ENCODE measurements around the gene C19orf25.

Gene C19orf25

DNA sequence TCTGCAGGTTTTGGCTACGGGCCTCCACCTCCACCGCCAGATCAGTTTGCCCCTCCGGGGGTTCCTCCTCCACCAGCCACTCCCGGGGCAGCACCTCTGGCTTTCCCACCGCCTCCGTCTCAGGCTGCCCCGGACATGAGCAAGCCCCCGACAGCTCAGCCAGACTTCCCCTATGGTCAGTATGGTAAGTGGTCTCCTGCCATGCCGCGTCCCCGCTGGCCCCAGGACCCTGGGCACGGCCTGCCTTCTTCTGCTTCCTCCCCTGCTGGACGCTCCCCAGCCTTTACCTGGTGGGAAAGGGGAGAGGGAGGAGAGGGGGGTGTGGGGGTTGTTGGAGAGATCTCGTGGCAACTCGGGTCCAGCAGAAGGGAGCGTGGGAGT, 46.5 kb downstream of the C19orf25 start:
- DNase-seq (ENCODE audit: low read depth): no peak

DNA sequence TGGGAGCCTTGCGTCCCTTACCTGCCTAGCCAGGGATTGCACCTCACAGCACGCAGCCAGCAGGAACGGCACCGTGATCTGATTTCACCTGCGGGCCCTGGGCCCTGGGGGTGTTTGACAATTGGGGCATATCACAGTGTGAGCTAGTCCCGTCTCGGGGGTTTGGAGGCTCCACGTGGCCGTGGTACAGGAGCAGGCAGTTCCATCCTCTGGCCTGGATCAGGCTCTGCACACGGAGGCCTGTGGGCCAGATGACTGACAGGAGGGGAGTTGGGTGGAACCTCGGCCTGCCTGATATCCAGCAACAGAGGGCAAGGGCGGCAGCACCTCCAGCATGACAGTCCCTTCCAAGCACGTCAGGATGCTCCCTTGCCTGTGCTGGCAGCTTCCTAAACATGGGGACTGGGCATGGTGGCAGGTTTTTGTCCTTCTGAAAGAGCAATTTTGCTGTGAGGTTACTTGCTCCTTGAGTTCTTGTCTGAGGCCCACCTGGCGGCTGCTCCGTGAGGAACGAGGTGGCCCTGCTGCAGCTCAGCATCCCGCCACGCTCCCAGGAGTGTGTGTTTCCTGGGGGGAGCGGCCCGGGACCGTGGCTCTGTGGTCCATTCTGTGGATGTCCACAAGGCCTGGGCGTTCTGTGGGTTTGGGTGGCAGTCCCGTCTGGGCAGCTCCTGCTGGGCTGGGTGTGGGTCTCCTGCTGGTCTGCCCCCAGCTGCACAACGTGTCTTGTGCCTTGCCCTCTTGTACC, 47.1 kb downstream of the C19orf25 start:
- DNase-seq (ENCODE audit: low read depth): no peak

DNA sequence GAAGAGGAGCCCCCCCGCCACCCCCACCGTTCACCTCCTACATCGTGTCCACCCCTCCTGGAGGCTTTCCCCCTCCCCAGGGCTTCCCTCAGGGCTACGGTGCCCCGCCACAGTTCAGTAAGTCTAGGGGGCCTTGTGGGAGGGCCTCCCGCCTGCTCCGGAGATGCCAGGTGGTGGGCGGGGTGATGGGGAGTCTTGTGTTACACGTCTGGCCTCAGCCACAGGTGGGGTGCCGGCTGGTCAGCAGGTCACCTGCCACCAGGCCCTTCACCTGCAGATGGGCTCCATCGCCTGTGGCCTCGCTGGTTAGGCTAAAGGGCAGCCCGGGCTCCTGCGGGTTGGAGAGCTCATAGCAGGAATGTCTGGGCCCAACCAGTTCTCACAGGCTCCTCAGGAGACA, 48.8 kb downstream of the C19orf25 start:
- no peak for DNase-seq (ENCODE audit: low read depth)

DNA sequence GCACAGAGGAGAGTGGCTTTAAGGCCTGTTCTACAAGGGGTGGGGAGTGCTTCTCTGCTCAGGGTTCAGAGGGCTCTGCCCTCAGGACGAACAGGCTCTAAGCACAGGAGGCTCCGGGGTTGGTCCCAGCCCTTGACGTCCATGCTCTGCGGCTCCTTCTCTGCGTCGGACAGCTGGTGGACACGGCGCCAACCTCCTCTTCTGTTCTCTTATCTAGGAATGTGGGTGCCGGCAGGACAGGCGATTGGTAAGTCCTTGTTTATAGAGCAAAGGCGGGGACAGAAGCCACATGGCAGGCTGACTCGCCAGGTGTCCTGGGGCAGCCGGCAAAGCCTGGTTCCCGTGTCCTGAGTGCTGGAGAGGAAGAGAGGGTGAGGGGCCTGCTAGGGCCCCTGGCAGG, 49.3 kb downstream of the C19orf25 start:
- DNase-seq (ENCODE audit: low read depth): no peak

DNA sequence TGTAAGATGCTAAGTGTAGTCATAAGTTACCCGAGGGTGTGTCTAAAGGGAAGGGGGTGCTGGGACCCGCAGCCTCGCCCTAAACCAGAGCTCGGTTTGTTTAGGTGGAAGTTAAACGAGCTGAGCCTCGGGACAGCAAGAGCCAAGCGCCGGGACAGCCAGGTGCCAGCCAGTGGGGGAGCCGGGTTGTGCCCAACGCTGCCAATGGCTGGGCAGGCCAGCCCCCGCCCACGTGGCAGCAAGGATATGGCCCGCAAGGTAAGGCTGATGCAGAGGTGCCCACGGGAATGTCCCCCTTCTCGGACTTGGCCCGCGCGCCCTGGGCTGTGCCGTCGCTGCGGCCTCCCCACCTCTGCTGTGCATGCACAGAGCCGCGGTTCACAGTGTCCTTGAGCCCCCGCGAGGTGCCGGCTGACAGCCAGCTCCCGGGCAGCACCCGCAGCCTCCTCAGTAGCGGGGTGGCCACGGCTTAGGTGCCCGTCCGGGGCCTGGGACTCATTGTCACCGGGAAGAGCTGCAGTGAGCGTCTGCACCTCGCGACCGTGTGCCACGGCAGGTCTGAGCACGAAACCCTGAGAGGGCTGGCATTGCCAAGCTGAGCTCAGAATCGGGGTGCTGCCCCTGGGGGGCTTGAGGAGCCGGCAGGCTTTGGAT, 50.1 kb downstream of the C19orf25 start:
- no peak for DNase-seq (ENCODE audit: low read depth)

DNA sequence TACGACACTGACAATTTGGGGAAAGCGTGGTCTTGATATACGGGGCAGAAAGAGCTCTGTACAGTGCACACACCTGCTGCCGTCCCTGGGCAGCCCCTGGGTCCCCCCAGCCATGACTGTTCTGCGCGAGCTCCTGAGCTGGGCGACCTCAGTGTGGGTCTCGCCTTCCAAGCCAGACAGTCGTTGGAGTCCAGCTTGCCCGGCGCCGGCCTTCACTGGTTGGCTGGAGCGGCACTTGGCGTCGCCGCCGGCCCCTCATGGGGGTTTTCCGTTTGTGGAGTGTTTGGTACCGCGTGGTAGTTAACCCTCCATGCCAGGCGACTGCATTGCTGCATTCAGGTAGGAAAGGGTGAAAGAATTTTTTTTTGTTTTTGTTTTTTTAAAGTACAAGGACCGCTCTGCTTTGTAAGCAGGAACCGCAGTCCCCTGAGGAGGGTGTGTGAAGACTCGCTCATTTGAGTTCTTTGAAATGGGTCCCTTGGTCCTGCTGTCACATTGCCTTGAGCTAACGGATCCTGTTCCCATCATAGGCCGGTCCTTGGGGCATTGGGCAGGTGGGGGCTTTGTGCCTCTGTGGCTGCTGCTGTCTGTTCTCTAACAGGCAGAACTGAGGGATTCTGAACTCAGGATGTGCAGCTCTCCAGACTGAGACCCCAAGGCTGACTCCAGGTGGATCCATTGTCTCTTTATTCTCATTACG, 51.6 kb downstream of the C19orf25 start:
- DNase-seq (ENCODE audit: low read depth): no peak

DNA sequence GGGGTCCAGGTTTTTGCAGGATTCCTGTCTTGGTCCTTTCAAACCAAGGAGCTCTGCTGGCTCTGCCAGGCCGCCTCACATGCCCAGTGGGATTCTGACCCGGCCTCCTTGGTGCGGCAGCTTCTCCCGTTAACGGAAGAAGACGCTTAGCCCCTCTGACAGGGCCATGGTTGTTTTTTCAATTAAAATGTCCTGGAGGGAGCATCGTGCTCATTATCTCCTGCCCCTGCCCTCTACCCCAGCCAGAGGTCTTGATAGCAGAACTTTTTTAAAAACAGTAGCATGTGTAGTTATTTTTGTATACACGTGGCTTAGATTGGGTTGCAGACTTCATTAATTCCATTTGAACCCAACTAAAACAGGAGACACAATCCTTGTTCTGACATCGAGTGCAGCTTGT, 52.3 kb downstream of the C19orf25 start:
- DNase-seq (ENCODE audit: low read depth): no peak

DNA sequence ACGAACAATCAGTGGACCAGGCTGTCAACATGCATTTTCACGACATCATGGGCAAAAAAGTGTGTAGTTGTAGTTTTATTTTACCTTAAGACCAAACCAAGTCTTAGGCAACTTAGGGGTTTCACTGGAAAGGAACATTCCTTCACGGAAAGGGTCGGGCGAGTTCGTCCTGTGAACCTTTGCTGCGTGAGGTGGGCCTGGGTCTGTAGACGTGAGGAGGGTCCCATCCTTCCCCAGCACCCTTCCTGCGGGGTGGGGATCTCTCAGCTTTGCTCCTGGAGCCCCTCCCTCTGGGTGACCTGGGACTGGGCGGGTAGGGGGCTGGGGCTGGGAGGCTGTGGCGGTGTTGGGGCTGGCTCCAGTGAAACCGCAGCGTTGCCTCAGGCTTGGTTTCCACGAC, 53.1 kb downstream of the C19orf25 start:
- no peak for DNase-seq (ENCODE audit: low read depth)

DNA sequence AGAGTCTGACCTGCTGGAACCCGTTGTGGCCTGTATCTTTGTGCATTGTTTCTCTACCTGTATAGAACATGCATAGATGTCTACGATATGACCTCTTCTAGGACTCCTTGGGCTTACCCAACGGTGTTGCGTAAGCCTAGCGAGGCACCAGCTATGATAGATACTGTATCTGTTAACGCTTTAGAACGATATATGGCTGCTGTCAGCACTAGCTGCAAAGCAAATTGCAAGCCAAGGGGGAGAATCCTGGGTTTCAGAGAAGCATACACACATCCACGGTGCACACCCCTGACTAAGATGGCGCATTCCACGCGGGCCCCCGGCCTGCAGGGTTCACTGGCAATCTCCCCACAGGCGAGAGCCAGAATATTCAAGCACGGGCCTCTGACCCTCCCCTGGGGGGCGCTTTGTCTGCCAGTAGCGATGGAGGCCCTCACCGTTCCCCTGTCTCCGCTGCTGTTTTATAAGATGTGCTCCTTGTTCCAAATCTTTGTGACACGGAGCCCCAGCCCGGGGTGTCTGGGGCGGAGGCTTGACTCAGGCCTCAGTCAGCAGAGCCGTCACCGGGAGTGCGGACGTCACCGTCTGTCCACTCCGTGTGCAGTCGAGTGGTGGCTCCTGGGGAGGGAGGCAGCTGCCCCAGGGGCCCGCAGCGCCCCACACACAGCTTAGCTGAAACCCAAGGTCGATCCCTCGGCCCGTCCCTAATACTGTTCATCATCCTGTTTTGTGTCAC, 53.7 kb downstream of the C19orf25 start:
- no peak for DNase-seq (ENCODE audit: low read depth)

DNA sequence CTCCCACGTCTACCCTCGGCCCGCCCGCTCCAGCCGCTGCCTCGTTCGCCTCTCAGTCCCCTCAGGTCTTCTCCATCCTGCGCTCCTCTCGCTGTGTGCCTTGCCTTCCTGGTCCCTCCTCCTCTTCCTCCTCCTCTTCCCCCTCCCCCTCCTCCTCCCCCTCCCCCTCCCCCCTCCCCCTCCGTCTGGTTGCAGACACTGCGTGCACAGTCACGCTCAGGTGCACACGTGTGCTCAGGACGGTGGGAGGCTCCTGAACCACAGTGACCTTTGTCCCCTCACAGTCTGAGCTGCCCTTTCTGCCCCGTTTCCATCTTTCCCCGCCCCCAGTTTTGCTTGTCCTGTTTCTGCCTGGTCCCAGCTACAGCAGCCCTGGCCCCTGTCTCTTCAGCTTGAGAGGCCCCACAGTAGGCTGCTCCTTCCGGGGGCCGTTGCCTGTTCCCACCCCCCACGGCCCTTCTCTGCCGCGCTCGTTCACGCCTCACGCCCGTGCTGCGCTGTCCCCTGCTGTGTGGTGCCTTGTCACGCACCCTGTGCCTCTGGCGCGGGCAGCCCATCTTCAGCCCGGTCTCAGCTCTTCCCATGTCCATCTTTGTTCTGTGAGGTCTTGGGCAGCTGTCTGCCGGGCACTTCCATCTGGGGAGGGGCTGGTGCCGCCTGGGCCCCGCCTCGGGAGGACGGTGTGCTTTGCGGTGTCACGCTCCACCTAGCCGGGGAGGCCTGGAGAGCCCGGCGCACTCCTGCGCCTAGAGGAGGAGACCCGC, 54.6 kb downstream of the C19orf25 start:
- DNase-seq (ENCODE audit: low read depth): no peak

DNA sequence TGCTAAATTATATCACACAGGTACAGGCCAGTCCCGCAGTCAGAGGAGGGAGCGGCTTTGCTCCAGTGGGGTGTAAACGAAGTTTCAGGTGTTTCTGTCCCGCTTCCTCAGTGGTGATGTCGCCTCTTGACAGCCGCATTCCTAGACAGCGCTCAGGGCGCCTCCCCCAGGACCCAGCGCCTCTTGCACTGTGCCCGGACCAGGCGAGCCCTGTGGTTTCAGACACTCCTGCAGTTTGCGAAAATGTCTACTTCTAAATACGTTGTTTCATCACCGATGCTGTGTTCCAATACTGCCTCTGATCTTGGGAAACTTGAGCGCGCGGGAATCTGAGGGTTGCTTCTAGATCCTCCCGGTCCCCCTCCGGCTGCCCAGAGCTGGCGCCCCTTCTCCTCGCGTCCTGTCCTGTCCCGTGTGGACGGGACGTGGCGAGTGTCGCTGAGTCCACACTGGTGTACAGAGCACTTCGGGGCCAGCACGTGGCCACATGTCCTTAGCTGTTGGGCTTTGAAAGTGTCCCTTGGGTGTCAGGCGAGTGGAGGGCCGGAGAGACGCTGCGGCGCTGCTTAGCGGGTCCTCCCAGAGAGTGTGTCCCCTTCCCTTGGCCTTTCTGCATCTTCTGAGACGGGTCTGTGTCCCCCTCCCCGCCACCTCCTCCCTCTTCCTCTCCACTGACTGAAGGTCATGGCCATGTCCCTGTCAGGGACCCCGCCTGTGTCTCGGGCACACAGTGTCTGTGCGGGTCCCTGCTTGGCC, 55.4 kb downstream of the C19orf25 start:
- DNase-seq (ENCODE audit: low read depth): no peak
